ENCODE data around the gene TASOR.
A peak's percentile ranks its signal among the peaks of the same experiment; 100 is the strongest.

Gene TASOR

GRCh38 chr3:56684029-56684428 lies 964 bp upstream of the TASOR start:
- DNase-seq, result no peak

- peak; percentile 1 to 34 for DNase-seq
Measured at GRCh38 chr3:56682462-56683121, 473 bp downstream of the TASOR start.

- no peak for DNase-seq
Measured at GRCh38 chr3:56681984-56682461, 1.0 kb downstream of the TASOR start.

GRCh38 chr3:56680054-56680580 lies 2.9 kb downstream of the TASOR start:
- DNase-seq, result no peak

- no peak for DNase-seq
Measured at GRCh38 chr3:56677286-56677685, 5.8 kb downstream of the TASOR start.

GRCh38 chr3:56673781-56674457 lies 9.1 kb downstream of the TASOR start:
- DNase-seq, result no peak

GRCh38 chr3:56667973-56668579 lies 15.0 kb downstream of the TASOR start:
- no peak for DNase-seq

- no peak for DNase-seq
Measured at GRCh38 chr3:56664823-56665222, 18.2 kb downstream of the TASOR start.

GRCh38 chr3:56655709-56656108 lies 27.4 kb downstream of the TASOR start:
- DNase-seq, result no peak

- DNase-seq, result no peak
Measured at GRCh38 chr3:56654460-56654859, 28.6 kb downstream of the TASOR start.

GRCh38 chr3:56645407-56645806 lies 37.7 kb downstream of the TASOR start:
- no peak for DNase-seq

GRCh38 chr3:56633602-56634535 lies 49.2 kb downstream of the TASOR start:
- DNase-seq, result no peak
